Activated CD4-positive, alpha-beta T cell treated with anti-CD3 and anti-CD28 coated beads for 1 hour (primary cell): ENCODE results near the gene NEK10.

ENCODE experiments used
- DNase-seq: peaks from one replicate; pipeline ENCODE4 v3.0.0-alpha.2; 2020

NEK10 gene

DNA sequence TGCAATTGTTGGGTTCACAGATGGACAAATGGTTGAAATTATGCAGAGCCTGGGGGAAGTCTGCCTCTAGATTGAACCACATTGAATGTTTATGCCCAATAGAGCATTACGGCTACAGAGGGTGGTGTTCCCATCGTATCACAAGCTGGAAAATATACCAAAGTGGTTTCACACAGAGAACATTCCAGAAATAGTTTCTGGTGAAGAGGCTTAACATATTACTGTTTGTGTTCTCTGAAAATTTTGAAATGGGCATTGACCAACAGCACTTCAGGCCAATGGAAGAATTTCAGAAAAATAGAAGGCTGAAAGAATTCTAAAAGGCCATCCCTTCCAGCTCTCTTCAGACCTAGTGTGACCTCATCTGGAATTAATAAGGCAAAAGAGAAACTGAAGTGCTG lies 203.9 kb downstream of the NEK10 start:
- no peak for DNase-seq

DNA sequence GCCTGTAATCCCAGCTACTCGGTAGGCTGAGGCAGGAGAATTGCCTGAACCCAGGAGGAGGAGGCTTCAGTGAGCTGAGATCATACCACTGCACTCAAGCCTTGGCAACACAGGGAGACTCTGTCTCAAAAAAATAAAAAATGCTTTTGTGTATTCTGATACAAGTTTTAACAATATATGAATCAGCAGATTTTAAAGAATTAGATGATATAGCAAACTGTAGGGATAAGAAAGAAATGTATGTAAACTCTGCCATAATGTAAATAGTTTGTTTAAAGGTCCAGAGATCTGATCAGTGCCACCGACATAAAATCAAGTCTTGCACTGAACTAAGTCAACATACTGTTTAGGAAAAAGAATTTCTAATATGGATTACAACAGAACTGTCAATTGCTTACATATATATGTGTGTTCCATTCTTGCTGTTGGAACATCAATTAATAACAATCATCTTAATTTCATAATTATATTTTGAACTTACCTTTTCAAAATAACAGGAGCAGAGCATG lies 208.3 kb downstream of the NEK10 start:
- no peak for DNase-seq

DNA sequence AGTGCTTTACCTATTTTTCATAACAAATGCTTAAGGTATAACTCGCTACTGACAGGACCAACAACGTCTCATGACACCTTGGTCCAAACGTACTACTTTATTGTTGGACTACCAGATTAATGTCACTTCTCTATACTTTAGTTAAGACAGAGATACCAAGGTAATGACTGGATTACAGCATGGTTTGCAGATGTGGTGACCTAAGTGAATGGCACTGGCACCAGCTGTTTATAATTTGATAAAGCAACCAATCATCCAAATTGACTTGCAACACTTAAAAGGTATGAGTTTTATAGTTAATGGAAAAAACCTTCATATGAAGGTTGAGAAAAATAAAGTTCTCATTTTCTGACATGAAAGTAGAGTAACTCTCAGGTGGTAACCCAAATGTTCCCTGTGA lies 209.0 kb downstream of the NEK10 start:
- no peak for DNase-seq

DNA sequence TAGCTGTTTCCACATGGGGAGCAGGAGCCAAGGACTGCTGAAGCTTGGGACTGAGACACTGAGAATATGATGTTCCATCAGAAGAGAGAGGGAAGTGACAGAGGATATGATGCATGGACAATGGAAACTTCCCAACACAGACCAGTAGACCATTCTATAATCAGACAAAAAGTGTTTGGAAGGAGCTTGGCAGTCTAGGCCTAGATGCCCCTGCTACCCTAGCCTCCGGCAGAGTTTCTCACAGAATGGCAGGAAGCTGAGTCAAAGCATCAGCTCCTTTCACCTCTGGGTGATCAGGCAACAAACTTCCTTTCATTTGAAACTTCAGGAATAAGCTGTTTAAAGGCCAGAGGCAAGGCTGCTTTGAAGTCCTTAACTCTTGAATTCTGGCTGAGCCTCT lies 222.0 kb downstream of the NEK10 start:
- no peak for DNase-seq

DNA sequence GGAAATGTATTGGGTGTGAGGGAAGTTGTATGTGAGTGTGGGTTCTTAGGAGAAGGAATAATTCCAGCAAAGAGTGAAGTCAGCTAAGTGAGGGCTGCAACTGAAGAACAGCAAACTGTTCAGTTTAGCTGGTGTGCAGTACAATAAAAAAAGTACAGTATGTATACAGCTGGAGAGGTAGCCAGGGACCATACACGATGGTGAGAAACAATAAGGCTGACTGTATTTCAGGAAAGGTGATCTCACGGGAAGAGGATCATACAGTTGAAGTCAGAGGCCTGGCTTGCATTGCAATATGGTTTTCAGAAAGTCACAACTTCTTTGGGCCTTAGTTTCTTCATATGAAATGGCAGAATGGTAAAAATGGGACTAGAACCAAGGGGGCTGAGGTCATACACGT lies 222.4 kb downstream of the NEK10 start:
- DNase-seq: no peak

DNA sequence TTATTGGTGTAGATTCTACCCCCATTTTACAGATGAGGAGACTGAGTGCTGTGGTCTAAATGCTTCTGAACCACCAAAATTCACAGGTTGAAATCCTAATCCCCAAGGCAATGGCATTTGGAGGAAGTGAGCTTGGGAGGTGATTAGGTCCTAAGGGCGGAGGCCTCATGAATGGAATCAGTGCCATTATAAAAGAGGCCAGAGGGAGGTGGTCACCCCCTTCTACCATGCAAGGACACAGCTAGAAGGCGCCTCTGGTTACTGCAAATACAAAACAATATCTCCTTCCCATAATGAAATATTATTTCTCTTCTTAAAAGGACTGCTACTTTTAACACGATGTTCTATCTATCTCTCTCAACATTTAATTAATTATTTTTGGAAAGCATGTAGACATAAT lies 223.5 kb downstream of the NEK10 start:
- DNase-seq: no peak

DNA sequence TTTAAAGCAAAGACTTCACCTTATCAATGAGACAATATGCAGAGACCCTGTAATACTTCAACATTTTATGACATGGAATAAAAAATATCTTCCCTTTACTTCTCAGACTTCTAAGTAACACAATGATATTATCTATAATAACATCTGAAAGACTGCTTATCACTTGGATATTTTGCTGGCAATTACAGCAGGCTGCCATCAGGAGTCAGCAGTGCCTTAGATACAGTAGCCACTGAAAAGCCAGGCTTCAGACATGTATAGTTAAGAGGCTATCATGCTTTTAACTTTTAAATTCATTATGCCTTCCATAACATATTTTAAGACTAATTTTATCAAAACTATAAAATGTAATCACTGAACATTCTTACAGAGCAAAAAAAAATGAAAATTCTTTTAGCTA lies 227.5 kb downstream of the NEK10 start:
- no peak for DNase-seq

DNA sequence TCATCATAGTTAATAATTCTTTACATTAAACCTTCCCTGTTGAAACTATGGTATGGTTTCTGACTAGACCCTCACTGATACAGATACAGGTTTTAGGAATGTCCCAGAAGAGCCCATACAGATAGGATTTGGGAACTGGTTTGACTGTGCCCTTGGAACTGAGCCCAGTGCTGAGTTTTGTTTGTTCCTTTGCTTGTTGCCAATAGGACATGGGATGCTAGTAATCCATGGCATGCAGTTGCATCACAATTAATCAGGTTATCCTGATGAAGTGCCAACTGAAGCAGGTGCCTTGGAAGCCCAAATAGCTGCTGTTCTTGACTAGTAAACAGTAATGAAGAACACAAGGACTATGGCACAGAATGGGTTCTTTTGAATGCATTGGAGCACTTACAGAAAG lies 230.6 kb downstream of the NEK10 start:
- no peak for DNase-seq

DNA sequence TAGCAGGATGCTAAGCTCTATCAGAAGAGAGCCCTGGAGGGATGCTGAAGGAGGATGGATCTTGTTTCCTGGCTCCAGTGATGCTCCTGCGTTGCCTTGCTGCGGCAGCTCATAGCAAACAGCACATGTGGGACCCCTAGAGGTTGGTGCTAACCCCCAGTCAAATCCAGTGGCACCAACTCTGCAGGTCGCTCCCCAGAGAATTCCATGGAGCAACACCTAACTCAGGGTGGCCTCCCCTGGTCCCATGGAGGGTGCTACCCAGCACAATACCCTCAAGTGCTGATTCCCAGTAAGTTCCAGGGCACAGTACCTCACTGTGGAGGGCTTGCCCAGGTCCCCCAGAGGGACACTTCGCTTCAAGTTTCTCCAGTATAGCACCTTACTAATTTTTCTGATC lies 231.2 kb downstream of the NEK10 start:
- no peak for DNase-seq

DNA sequence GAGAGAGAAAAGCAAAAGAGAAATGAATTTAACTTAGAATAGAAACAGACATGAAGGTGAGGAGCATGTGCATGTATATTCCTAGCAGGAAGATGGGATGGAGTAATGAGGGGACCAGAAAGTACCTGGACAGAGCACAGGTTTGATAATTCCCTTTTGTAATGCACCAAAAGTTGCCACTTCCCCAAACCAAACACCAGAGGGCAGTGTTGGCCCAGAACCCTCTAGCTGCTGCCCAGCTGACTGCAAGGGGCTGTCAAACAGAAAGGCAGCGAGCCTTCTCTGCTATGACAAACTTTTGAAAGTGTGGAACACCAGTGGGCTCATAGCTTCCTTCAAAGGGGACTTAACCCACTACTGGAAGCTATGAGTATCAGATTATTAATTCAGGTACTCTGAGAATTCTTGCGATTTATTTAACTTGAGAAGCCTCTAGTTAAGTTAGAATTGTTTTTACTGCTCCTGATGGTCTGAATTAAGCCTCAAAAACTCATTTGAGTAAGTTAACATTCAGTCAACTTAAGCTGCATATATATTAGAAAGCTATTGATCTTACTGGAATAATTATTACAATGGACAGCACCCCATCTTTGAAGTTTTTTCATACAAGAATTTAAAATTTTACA lies 234.9 kb downstream of the NEK10 start:
- DNase-seq: peak; percentile 39

DNA sequence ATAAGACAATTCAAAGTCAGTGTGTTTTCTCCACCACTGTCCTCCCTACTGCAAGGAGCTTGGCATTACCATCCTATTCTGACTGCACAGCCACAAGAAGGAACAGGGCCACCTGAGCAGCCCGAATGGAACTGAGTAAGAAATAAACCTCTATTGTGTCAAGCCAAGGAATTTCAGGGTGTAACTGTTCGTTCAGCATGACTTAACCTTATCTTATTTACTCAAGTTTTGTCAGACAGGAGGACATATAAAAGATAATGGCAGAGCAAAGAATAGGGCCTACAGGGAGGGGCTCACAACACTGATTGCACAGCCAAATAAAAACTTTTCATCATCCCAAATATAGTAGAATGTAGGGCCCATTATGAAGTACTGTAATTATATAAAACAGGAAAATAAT lies 236.1 kb downstream of the NEK10 start:
- DNase-seq: no peak

DNA sequence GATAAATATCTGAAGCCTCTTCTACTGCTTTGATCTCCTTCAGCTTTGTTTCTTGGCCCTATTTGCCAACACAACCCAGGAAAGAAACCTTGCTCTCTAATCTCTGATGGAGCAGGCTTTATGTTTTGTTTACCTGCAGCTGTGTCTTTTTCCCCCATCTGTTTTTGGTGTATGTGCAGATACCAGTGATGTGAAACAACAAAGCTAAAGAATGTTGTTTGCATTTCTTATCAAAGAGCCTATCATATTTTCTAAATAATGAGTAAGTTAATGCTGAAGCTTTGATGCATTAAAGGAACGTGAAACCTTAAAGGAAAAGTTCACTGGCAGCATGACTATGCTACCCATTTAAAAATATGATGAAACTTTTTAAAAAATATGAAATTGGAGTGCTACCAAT lies 238.4 kb downstream of the NEK10 start:
- DNase-seq: no peak

DNA sequence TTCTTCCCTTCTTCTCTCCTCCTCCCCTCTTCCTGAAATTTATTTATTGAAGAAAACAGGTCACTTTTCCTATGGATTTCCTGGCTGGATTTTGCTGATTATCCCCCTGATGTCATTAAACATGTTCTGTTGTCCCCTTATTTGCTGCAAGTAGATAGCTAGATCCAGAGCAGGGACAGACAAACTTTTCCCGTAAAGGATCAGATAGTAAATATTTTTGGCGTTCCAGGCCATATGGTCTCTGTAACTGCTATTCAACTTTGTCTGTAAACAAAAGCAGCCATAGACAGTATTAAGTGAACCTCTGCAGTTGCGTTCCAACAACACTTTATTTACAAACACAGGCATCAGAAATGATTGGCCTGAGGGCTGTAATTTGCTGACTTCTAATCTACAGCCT lies 241.3 kb downstream of the NEK10 start:
- DNase-seq: no peak

DNA sequence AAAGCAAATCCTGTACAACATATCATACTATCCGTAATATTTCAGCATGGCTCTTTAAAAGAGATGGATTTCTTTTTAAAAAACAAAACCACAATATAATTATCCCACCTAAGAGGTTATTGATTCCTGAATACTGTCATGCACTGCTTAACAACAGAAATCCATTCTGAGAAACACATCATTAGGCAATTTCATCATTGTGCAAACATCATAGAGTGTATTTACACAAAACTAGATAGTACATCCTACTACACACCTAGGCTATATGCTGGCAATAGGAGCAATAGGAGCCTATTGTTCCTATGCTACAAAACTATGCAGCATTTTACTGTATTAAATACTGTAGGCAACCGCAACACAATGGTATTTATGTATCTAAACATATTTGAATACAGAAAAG lies 242.0 kb downstream of the NEK10 start:
- no peak for DNase-seq

DNA sequence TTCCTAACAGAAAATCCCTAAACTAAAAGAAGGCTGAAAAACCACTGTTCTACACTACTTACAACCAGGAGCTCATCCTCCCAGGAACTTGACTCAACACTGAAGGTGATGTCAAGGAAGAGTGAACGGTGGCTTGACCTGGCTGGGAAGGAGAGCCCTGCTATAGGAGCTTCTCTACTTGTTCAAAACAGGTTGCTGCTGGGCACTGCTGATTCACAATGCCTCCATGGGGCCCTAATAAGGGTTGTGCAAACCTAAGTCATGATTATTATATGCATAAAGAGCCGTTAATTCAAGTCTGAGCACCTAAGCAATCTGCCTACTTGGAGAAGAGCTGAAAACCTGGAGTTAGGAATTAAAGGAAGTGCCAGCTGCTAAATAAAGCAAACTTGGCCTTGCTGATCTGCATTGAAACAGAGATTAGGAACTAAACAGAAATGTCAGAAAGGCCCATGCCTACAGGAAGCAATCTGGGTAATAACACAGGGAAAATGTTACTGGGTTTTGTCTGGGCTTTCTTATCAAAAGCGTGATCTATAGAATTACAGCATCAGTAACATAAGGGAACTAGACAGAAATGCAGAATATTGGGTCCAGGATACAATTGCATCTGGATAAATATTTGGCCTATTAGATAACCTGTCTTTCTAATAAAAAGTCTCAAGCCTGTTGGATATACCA lies 243.2 kb downstream of the NEK10 start:
- DNase-seq: no peak

DNA sequence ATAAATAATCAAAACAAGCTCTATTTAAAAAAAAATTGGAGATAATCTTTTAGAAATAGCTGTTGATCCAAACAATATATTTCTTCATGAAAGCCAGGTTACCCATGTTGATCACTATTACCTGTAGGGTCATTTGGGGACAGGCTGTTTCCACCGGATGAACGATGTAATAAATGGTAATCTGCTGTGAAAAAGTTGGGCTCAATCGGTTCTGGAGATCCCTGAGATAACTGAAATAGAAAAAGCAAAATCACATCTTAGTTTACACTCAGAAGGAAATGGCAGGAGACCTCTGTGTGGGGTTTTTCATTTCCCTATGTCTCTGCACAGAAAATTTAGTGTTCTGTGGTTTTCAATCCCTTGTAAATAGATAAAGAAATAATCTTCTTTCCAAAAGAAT lies 249.5 kb downstream of the NEK10 start:
- DNase-seq: no peak

DNA sequence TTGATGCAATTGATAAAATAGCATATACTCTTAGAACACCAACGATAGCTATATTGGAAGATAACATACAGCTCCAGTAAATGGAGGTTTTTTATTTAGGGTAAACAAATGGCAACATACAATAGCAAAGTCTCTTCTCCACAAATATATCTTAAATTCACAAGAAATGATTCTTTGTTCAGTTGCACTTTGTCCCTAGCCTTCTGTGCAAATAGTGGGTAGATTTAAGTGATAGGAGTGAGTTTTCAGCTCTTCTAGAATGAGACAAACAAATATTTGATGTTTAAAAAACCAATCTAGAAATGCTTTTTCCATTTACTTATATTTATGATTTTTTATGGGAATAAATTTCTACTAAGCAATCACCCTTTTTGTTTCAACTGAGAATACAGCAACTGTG lies 253.8 kb downstream of the NEK10 start:
- no peak for DNase-seq

DNA sequence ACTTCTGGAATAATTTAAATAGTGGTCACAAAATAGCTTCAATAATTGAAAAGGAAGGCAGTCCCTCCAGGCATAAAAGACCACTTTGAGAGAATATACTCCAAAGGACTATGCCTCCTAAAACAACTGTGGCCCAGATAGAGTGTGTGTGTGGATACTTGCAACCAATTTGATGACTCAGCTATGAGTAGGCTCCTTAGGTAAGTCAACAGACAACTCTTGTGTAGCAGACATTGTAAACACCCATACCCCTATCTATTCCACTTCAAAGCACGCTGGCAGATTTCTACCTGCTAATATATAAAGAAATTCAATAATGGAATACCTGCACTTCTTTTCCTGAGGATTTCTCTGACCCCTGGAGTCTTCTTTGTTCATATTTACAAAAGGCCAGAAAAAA lies 254.5 kb downstream of the NEK10 start:
- no peak for DNase-seq

DNA sequence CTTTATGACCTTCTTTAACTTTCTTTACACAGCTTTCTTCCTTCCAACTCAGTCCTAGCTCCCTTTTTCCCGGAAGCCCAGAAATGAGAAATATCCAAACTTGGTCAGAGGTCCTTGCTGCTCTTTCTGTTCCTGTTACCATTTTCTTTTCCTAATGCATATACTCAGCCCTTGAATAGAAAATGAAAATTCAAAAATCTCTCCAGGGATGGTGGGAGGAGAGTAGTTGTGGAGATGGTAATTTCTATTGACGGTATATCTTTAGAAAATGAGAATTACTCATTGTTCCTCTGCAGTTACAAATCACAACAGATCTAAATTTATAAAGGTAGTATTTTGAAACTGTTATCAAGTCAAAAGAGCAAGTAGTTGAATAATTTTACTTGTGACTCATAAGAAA lies 255.1 kb downstream of the NEK10 start:
- DNase-seq: no peak

DNA sequence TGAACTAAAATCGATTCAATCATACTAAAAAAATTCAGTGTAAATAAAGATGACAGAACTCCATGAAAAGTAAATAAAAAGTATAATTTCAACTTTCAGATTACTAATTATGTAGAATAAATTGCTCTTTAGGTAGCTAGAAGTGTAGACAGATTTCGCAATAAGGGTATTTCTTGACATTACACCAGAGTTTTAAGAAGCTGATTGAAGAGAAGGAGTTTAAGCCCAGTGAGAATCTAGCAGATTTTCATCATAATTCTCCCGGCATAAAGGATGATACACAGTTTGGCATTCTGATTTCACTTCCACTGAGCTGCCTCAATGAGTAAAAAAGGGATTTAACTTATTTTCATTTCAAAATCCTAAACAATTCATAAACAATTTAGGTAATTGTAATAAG lies 259.2 kb downstream of the NEK10 start:
- DNase-seq: no peak

DNA sequence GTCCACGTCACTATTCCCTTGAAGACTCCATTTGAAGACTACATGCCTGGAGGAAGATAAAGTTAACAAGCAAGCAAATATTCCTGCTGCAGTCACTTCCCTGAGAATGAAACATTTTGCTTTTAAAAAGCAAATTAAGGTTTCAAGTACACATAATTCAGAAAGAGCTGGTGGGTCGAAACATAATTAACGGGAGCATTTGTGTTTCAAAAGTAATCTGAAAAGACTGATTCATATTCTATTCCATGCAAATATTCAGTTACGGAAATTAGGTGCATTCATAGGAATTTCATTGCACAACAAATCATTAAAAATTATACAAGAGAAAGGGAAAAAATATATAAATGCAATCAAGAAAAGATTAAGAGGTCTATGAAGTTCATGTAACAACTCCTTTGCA lies 260.9 kb downstream of the NEK10 start:
- DNase-seq: no peak

DNA sequence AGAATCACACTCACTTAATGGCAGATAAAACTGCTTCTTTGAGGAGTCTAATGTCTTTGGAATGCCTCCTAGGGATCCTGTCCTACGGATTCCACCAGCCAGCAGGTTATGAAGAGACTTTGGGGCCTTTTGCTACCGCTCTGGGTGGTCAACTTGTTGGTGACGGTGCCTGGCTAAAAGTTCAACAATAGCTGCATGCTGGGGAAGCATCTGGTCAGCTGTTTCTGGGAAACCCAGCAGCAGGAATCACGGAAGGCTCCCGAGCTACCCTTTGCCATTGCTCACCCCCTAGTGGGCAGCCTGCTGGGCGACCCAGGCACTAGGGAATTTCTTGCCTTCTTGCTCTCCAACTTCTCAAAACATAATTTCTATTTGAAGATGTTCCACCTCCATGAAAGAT lies 263.3 kb downstream of the NEK10 start:
- no peak for DNase-seq

DNA sequence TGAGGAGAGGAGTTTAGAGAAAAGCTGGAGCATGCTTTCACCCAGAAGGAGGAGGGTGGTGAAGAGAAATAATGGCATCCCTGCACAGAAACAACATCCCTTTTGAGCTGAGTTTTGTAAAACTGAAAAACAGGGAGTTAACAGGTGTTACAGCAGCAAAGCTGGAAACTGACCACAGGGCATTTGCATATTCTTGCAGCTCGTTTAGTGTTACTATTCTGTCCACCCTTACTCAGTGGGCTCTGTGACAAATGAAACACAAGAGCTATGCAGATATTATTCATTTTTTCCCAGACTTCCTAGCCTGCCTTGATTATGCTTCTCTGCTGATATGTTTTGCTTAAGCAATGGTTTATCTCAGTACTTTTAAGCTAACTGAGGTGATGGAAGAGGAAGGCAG lies 272.0 kb downstream of the NEK10 start:
- DNase-seq: no peak

DNA sequence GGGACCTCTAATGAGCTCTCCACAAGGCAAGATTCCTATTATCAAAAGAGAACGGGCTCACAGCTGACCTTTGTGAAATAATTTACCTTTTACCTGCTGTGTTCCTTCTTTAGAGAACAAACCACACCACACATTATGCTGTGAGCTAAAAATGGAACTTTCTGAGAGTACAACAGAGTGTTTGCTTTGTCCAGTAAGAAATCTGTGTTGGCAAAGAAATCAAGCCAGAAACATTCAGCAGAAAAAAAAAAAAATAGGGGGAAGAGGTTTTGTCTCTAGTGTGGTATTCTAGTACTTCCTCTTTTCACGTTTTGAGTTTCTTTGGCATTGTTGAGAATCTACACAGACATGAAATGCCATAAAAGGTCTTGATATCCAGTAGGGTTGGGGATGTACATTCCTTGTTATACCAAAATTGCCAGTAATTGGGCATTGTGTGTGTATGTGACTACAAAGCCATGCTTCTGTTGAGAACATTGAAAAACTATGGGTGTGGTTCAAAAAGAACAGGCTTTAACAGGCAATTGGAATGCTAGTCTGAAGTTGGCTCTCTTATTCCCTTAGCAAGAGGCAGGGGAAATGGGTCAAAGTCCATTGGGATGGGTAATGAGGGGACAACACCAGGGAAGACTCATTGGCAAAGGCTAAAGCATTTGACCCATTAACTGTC lies 273.5 kb downstream of the NEK10 start:
- no peak for DNase-seq

DNA sequence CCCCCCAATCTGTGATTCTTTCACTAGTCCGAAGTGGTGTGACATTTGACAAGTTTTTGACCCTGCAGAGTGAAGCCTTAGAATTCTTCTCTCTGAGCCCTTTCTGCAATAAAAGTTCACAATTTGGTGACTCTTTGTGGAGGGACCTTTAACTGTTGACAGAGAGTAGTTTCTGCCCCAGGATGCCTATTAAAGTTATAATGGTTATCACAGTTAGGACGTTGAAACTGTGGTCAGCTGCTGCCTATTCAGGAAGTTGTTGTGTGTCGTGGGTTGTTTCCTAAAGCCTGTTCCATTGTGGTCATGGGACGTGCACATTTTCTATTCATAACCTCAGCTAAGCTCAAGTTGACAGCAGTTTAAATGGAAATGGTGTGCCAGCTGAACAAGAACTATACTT lies 274.5 kb downstream of the NEK10 start:
- DNase-seq: no peak
